Gastrocnemius medialis (tissue), 4 donors: ENCODE results near the gene SBSN. TPM values are rescaled to one million over a fixed set of nuclear protein-coding genes. Genes with fewer than 3 reads are reported as not detected.
A peak's percentile ranks its signal among the peaks of the same experiment; 100 is the strongest.

ENCODE experiments used
- ATAC-seq, 2 donors: fragments of 150-250 bp; one replicate each; pipeline ENCODE4 v1.9.1; 2016
- DNase-seq, 2 donors: peaks; one replicate each; pipeline ENCODE4 v3.0.0-alpha.2; 2019
- H3K27ac ChIP-seq, 4 donors: fragments of 200-600 bp; sonication (generic); 1 replicate in 1 of 4; 2 replicates in 3 of 4; pipeline ENCODE4 v1.5.1; 2016 to 2018; ENCODE audit warnings: mild to moderate bottlenecking in 2 of 4, moderate library complexity in 1 of 4
- H3K27me3 ChIP-seq, 3 donors: fragments of 200-600 bp; sonication (generic) in 2 of 3; 1 replicate in 1 of 3; 2 replicates in 2 of 3; pipeline versions ENCODE4 v1.5.1 to v1.6.0; 2016 to 2019; ENCODE audit warnings: mild to moderate bottlenecking in 1 of 3, moderate library complexity in 1 of 3
- H3K36me3 ChIP-seq, 2 donors: fragments of 200-600 bp; sonication (generic) in 1 of 2; one replicate each; pipeline ENCODE4 v1.5.1; 2017 to 2018
- H3K4me1 ChIP-seq, 2 donors: fragments of 200-600 bp; sonication (generic) in 1 of 2; one replicate each; pipeline ENCODE4 v1.5.1; 2016 to 2017; ENCODE audit warnings: mild to moderate bottlenecking in 2 of 2
- H3K4me3 ChIP-seq, 4 donors: fragments of 200-600 bp; sonication (generic) in 3 of 4; 1 replicate in 1 of 4; 2 replicates in 3 of 4; pipeline ENCODE4 v1.5.1; 2016 to 2019; ENCODE audit warnings: mild to moderate bottlenecking in 2 of 4
- H3K9me3 ChIP-seq, 3 donors: fragments of 200-600 bp; sonication (generic) in 2 of 3; 1 replicate in 1 of 3; 2 replicates in 2 of 3; pipeline ENCODE4 v1.5.1; 2016 to 2019
- POLR2A ChIP-seq, 2 donors: fragments of 450-650 bp; IDR thresholded peaks; one replicate each; pipeline ENCODE4 v1.6.1; 2017; ENCODE audit warnings: antibody characterized with exemption in 2 of 2, mild to moderate bottlenecking in 2 of 2, moderate library complexity in 2 of 2
- in situ Hi-C, 4 donors: fragments of 200-750 bp; cut with MboI; loops; one replicate each; pipeline versions ENCODE4 v1.15.0 to v1.8.0; 2017; ENCODE audit warnings: low sequenced_read_pairs in 4 of 4
- intact Hi-C: fragments of 100-400 bp; cut with DNase I; formaldehyde crosslinking; loops from one replicate; pipeline ENCODE4 v1.15.1; 2023; ENCODE audit warnings: low total_unique reads
- total RNA-seq, 4 donors: library from RNA; depleted of rRNA; stranded (reverse); fragments of >200 nt; gene quantifications; one replicate each; pipeline versions ENCODE4 v1.1.0 to v1.2.3, GENCODE V29; 2016
- TF ChIP-seq, protein P1 (sequence below), 5 experiments: fragments of 450-650 bp in 3 of 5; fragments of 200-600 bp in 2 of 5; sonication (generic) in 2 of 5; IDR thresholded peaks in 4 of 5; conservative IDR thresholded peaks in 1 of 5; 1 replicate in 4 of 5; 2 replicates in 1 of 5; pipeline ENCODE4 v1.5.1; 2016 to 2019; ENCODE audit warnings: antibody characterized with exemption in 5 of 5, mild to moderate bottlenecking in 3 of 5, moderate library complexity in 3 of 5

Gene SBSN
- total RNA-seq, 4 donors from 2014 or later: not detected

DNA sequence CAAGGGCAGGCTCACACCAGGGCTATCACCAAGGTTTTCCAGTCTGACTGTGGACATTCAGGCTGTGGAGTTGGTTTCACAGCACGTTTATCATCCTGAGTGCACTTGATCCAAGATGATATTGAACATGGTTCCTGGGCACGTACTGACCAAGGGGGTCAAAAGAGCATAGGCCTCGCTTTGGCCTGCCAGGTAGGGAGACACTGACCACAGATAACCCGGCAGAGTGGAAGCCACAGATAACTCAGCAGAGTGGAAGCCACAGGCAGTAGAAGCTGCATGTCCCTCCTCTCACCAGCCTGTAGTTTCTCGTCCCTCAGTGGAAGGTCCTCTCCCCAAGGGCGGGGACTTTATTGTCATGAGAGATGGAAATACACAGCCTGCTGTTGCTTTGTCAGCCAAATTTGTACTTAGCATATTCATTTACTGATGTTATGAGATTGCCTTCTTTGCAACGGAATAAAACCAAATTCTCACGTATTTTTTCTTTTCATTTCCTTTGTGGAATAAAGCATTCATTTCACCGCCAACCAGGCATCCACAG lies 29.1 kb downstream of the SBSN start:
- H3K36me3 ChIP-seq: no peaks in the 10 kb centered on the region
- in situ Hi-C loops: loop anchor here in 1 of 4 donors (10.0 kb wide), 1 partner anchor 154 kb away; the partner anchor contains the start of gene FFAR1
- H3K27me3 ChIP-seq: peaks cover 0 to 3% (median 0%) of the 10 kb centered on the region in 3 donors
- DNase-seq (no peak), ATAC-seq (no peak)
- TF ChIP-seq POLR2A (IDR thresholded peaks at IDR 0.05): no peak
- TF ChIP-seq, protein P1, sequence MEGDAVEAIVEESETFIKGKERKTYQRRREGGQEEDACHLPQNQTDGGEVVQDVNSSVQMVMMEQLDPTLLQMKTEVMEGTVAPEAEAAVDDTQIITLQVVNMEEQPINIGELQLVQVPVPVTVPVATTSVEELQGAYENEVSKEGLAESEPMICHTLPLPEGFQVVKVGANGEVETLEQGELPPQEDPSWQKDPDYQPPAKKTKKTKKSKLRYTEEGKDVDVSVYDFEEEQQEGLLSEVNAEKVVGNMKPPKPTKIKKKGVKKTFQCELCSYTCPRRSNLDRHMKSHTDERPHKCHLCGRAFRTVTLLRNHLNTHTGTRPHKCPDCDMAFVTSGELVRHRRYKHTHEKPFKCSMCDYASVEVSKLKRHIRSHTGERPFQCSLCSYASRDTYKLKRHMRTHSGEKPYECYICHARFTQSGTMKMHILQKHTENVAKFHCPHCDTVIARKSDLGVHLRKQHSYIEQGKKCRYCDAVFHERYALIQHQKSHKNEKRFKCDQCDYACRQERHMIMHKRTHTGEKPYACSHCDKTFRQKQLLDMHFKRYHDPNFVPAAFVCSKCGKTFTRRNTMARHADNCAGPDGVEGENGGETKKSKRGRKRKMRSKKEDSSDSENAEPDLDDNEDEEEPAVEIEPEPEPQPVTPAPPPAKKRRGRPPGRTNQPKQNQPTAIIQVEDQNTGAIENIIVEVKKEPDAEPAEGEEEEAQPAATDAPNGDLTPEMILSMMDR (IDR thresholded peaks at IDR 0.05 in 4 of 5, conservative IDR thresholded peaks at IDR 0.05 in 1 of 5): no peak
- peaks cover 0 to 3% of the 10 kb centered on the region in 2 donors for H3K4me1 ChIP-seq
- H3K27ac ChIP-seq: no peak overlapping the region
- intact Hi-C loops: loop anchor here (10.0 kb wide), 1 partner anchor 144 kb away; the partner anchor contains the start of gene FFAR3
- H3K9me3 ChIP-seq: no peaks in the 10 kb centered on the region
- H3K4me3 ChIP-seq: no peak overlapping the region

- intact Hi-C loops: loop anchor here (10.0 kb wide), 1 partner anchor 143 kb away; the partner anchor contains the start of gene FFAR3
- DNase-seq (no peak), ATAC-seq (no peak)
- TF ChIP-seq, protein P1 (IDR thresholded peaks at IDR 0.05 in 4 of 5, conservative IDR thresholded peaks at IDR 0.05 in 1 of 5): no peak
- TF ChIP-seq POLR2A (IDR thresholded peaks at IDR 0.05): no peak
- Histone ChIP-seq H3K27me3 (peaks cover 0 to 3% (median 0%) of the 10 kb centered on the region in 3 donors), H3K9me3 (no peaks in the 10 kb centered on the region), H3K4me3 (no peak overlapping the region), H3K4me1 (peaks cover 0 to 3% of the 10 kb centered on the region in 2 donors), H3K36me3 (no peaks in the 10 kb centered on the region), H3K27ac (no peak overlapping the region)
- in situ Hi-C loops: loop anchor here in 1 of 4 donors (10.0 kb wide), 1 partner anchor 153 kb away; the partner anchor contains the start of gene FFAR1
Observed at GRCh38 chr19:35498220-35498619, 29.9 kb downstream of the SBSN start.

DNA sequence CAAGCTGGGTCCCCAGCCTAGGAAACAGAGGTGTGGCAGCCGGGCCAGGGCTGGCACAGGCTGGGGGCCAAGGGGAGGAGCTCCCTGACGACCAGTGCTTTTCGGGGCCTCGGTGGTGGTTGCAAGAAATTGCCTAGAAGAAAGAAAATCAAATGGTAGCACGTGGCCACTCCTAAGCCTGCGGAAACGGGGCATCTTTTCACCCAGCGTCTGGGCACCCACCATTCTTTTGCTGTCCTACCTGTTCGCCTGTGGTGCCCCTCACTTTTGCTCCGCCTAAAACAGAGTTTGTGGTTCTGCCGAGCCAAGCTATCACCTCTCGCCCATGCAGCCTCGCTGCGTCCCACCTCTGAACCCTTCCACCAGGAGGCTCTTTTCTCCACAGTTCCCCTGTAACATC lies 30.7 kb downstream of the SBSN start:
- in situ Hi-C loops (loop anchor here in 1 of 4 donors (10.0 kb wide), 1 partner anchor 153 kb away; the partner anchor contains the start of gene FFAR1), intact Hi-C loops (loop anchor here (10.0 kb wide), 1 partner anchor 143 kb away; the partner anchor contains the start of gene FFAR3)
- ATAC-seq (no peak), DNase-seq (no peak)
- Histone ChIP-seq H3K9me3 (no peaks in the 10 kb centered on the region), H3K27me3 (peaks cover 0 to 5% (median 3%) of the 10 kb centered on the region in 3 donors), H3K4me3 (no peak overlapping the region), H3K36me3 (no peaks in the 10 kb centered on the region), H3K4me1 (peaks cover 0 to 3% of the 10 kb centered on the region in 2 donors), H3K27ac (no peak overlapping the region)
- TF ChIP-seq, protein P1 (IDR thresholded peaks at IDR 0.05 in 4 of 5, conservative IDR thresholded peaks at IDR 0.05 in 1 of 5): no peak
- no peak for TF ChIP-seq POLR2A (IDR thresholded peaks at IDR 0.05)

GRCh38 chr19:35495107-35496064 lies 32.7 kb downstream of the SBSN start:
- H3K4me3 ChIP-seq: peak overlapping the region in 1 of 4 donors; percentile 7
- intact Hi-C loops (loop anchor here (1.0 to 10.0 kb wide), 2 partner anchors 141 to 226 kb away; partner anchors contain the start of gene FFAR3), in situ Hi-C loops (loop anchor here in 1 of 4 donors (10.0 kb wide), 1 partner anchor 151 kb away; the partner anchor contains the start of gene FFAR1)
- peaks cover 0 to 5% (median 0%) of the 10 kb centered on the region in 3 donors for H3K27me3 ChIP-seq
- DNase-seq (peak; percentile 11 to 24), ATAC-seq (peak; percentile 73 to 82)
- H3K9me3 ChIP-seq: no peaks in the 10 kb centered on the region
- TF ChIP-seq POLR2A (IDR thresholded peaks at IDR 0.05): no peak
- TF ChIP-seq, protein P1 (IDR thresholded peaks at IDR 0.05 in 4 of 5, conservative IDR thresholded peaks at IDR 0.05 in 1 of 5): peak; percentile 75 to 95 (median 83)
- H3K36me3 ChIP-seq: no peaks in the 10 kb centered on the region
- H3K27ac ChIP-seq: no peak overlapping the region
- peaks cover 0 to 3% of the 10 kb centered on the region in 2 donors for H3K4me1 ChIP-seq
